NCI-H187 (cell line): ENCODE measurements around the gene UMODL1.

Source experiments
- DNase-seq, 2 experiments: peaks; one replicate each; lab custom pipeline; 2025; lab: John Stamatoyannopoulos, UW

UMODL1 gene

DNA sequence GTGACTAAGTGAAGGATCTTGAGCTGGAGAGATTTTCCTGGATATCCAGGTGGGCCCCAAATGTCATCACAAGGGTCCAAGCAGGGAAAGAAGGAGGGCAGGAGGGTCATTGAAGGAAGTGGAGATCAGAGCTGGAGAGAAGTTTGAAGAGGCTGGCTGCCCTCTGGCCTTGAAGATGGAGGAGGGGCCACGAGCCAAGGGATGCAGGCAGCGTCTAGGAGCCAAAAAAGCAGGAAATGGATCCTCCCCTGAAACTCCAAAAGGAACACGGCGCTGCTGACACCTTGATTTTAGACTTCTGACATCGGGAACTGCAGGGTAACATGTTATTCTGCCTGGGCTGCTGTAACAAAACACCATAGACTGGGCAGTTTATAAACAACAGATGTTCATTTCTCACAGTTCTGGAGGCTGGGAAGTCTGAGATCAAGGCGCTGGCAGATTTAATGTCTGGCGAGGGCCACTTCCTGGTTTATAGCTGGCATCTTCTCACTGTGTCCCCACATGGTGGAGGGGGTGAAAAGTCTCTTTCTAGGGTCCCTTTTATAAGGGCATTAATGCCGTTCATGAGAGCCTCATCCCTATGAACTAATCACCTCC lies 32.2 kb upstream of the UMODL1 start:
- no peak for DNase-seq

DNA sequence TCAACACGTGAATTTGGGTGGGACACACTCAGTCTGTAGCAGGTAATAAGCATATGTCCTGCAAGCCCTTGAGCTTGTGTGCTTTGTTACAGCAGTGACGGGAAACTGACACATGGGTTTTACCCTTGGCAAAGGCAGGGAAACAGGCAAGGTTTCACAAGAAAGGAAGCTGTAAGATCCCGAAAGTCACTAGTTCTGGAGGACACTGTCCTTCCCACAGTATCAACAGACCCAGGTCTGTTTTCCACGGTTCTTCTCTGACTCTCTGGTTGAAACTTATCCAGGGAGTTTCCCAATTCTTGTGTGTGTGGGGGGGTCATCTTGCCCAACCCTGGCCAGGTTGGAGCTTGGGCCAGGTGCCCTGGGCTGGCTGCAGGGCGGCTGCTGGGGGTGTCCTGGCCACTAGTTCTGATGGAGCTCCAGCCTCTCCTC lies 31.6 kb upstream of the UMODL1 start:
- DNase-seq = no peak

DNA sequence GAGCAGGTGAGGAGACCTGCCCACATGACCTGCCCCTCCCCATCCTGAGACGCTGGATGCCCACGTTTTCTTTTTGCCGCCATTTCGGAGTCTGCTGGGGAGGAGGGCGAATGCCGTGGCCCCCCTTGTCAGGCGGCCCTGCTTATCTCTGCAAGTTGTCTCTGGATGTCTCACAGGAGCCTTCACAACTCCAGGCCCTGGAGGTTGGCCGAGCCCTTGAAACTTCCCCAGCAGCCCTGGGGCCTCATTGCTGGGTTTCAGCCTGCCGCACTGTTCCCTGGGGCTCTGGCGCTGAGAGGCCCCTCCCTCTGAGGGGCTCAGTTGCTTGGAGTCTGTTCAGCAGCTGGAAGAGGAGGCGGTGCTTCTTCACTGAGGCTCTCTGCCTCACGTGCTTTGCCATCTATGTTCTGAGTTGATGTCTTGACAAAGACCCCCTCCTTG lies 31.2 kb upstream of the UMODL1 start:
- no peak for DNase-seq

DNA sequence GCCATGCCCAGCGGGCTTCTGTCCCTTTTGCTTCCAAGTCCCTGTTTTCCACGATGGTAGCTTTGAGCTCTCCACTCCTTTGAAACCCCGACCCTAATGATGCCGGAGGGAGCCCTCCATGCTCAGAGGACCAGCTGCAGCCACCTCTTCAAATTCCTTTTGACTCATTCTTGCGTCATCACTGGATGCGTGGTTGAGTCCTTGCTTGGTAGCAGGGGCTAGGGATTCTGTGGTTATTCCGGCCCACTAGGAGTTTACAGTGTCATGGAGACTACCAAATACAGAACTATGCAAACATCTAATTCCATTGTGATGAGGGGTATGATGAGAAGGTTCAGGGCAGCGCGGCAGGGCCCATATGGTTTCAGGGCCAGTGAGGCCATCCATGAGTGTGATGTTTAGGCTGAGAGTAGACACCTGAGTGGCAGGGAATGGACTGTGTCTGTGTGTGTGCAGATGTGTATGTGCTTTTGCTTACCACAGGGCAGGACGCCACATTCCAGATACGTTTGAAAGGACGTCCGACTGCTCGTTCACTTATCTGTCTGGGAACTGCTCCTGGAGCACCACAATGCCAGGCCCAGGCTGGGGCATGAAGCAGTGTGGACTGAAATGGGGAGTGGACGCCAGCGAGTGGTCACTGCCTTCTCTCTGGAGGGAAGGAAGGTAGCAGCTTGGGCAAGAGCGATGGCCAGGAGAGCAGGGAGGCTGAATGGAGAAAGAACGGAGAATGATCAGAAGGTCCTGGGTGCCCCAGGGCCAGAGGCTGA lies 30.5 kb upstream of the UMODL1 start:
- DNase-seq = no peak

DNA sequence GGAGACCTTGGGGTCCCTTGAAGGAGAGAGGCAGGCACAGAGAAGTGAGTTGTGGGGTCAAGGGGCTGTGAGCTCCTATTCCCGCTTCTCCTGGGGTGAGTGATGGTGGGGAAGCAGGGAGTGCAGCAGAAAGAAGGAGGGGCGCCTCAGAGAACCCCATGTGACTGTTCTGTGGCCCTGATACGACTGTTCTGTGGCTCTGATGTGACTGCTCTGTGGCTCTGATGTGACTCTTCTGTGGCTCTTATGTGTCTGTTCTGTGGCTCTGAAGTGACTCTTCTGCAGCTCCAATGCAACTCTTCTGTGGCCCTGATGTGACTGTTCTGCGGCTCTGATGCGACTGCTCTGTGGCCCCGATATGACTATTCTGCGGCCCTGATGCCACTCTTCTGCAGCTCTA lies 29.9 kb upstream of the UMODL1 start:
- DNase-seq = no peak

DNA sequence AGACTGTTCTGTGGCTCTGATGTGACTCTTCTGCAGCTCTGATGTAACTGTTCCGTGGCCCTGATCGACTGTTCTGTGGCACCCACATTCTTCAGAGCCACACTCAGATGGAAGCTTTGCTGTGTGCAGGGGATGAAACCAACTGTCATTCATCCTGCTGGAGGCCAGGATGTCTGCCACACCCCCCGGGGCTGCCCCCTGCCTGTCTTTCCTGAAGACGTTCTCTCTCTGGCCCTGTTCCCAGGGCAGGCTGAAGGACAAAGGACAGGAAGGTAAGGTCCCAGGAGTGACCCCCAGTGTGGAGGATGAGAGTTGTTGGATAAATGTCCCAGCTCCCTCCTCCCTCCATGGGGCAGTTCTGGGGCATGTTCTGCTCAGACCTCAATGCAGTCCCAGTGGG lies 29.4 kb upstream of the UMODL1 start:
- no peak for DNase-seq

DNA sequence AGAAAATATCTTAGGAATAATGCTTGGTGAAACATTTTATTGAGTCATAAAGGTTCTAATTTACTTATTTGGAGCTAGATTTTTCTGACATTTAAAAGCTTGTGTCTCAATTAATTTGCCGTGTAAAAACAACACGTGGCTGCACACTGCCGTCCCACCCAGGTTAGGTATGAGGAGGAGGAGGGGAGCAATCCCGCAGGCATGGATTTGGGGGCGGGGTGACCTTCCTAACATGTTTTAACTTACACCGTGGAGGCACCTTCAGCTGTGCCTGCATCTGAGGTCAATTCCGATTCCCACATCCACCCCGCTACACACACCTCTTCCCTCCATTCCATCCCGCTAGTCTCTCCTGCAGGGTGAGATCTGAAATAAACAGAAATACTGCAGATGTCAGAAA lies 28.5 kb upstream of the UMODL1 start:
- DNase-seq = peak in 1 of 2 experiments; percentile 52

DNA sequence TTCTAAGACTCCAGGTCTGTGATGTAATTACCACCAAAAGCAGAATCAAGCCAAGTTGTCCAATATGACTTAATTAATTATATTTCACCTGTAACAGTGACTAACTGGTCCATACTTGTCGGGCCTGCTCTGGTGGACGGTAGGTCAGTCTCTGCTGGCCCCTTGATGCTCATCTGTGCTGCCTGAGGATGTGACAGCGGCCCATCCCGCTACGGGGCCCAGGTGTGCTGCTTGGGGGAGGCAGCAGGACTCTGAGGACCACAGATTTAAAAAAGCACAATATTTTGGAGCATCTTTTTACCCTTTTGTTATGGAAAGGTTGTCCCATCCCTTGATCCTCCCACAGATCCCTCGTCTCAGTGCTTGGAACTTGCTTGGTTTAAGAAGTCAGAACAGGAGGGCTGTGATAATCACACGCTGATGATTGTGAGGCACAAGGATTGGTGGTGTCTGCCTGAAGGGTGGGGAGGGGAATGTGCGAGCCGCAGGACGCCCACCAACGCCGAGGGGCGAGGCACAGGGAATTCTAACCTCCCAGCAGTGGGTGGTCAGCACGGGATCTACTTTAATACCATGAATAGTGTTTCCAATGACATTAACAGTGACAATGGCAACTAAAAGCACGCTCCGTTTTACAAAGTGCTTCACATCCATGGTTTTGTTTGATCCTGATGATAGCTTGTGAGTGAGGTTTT lies 27.8 kb upstream of the UMODL1 start:
- no peak for DNase-seq

DNA sequence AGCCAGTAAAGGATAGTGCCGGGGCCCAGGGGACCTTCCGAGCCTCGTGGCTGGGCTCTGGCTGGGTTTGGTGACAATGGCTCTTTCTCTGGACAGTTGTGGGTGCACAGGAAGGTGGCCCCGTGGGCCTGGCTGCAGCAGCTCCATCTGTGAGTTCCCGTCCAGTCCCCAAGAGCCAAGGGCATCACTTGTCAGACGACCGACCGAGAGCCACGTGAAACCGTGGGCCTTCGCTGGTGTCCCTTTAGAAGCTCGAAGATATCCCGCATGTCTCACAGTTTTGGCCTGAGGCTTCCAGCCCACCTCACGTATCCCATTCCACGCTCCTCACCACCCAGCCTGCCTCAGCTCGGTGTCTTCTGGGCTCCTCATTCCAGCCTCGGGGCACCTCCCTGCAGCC lies 27.2 kb upstream of the UMODL1 start:
- no peak for DNase-seq

DNA sequence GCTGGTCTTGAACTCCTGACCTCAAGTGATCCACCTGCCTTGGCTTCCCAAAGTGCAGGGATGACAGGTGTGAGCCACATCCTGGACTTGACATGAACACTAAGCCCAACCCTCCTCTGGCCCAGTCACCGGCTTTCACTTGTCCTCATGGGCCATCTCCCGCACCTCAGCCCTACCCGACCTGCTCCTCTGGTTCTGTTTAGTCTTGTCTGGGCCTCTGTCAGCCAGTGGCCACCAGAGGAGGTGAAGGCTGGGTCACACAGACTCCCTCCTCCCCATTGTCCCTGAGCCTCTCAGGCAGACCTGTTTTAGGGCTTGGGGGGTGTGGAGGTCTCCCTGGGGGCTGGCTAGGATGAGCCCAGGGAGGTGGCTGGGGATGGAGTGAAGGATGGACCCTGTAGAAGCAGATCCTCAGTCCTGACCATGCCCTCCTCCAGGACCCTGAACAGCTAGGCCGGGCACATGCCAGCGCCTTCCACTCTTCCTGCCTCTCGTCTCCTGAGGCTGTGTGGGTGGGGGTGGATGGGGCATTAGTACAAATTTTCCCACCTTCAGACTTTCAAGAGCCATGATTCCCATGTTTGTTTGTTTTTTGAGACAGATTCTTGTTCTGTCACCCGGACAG lies 26.1 kb upstream of the UMODL1 start:
- no peak for DNase-seq

DNA sequence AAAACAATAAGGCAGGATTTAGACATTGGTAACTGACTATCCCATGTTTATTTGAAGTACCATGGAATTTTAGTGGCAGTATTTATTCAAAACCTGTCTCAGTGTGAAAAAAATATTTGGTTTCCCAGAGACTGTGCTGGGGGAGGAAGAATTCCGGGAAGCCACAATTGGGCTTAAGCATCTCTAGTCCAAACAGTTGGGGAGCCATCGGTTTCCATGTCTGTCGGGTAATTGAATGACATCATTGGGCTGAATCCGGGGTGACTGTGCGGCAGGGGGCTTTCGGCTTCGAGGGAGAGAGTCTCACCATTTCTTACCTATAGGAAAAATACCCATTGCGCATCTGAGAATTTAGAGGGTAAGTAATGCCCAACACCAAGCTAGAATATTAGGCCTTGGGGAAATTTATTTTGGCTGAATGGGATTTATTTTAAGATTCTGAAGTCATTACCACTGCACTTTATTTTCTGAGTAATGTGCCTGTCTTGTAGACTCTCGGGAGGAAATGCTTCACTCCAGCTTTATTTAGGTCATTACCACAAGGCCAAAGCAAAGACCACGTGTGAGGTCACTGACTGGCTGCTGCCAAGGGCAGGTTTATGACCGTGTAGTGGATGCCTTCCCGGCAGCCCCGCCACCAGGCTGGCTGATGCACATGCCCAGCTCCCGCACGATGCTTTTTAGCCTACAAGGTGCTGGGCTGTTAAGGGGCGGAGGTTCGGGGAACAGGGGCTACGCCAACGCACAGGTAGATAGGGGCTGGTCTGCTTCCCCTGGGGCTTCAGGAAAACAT lies 23.1 kb upstream of the UMODL1 start:
- no peak for DNase-seq

DNA sequence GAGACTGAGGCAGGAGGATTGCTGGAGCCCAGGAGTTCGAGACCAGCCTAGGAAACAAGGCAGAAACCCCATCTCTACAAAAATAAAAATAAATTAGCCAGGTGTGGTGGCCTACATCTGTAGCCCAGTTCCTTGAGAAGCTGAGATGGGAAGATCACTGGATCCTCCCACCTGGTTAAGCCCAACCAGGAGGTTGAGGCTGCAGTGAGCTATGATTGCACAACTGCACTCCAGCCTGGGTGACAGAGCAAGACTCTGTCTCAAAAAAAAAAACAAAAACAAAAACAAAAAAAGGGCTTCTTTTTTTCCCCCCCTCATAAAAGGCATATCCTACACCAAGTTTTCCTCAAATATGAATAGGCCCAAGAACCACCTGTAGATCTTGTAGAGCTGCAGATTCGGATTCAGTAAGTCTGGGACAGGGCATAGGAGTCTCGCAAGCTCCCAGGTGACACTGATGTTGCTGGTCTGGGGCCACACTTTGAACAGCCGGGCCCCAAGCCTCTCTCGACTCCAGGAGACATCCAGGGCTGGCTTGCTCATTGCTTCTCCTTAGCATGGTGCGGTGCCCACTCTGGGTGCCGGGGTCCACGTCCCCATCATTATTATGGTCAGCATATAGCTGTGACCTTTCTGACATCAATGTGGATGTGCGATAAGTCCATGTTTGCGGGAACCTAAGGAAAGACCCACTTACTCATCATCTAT lies 22.1 kb upstream of the UMODL1 start:
- no peak for DNase-seq

DNA sequence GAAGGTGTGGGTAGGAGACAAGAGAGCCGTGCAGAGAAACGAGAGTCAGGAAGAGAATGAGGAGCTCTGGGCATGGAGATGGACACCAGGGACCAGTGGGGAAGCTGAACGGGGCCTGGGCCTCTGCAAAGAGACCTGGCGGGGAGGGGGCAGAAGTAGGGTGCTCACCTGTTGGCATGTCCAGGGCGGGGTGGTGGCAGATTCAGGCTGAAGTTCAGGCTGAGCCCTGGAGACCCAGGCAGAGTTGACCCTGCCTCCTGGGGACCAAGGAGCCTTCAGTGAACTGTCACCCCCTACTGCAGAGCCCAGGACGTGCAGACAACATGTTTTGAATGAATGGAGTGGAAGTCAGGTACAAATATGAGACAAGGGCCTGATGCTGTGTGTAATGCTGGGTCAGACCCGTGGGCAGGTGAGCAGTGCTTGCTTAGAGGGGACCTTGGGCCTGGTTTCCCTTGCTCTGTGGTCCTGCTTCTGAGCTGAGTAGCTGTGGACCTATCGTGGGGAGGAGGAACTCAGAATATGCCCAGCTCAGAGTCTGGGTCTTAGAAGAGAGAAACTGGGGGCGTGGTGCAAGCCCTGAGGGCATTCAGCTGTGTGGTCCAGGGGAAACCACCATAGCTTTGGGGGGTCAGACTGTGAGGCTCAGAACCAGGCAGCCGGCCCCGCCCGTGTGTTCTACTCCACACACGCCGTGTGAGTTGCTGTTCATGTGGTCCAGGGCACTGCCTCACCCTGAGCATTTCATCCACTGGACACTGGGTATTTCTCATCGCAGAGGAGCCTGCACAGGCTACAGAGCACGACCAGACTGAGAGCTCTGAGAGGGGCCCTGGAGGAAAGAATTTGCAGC lies 21.3 kb upstream of the UMODL1 start:
- no peak for DNase-seq

DNA sequence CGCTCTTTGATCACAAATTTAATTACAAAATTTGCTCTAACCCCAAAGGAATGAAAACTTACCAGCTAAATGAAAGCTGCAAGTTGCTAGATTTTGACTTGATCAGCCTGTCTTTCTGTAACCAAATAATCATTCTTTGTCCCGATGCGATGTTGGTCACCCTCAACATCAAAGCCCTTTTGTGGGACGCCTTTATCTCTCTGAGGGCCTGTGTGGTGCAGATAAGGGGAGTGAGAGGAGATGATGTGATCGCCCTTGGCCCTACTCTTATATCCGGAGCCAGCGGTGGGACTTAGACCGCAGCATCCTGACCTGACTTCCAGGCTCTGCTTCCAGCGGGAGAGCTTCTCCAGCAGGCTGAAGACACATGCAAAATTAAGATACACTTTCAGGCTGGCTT lies 19.3 kb upstream of the UMODL1 start:
- no peak for DNase-seq

DNA sequence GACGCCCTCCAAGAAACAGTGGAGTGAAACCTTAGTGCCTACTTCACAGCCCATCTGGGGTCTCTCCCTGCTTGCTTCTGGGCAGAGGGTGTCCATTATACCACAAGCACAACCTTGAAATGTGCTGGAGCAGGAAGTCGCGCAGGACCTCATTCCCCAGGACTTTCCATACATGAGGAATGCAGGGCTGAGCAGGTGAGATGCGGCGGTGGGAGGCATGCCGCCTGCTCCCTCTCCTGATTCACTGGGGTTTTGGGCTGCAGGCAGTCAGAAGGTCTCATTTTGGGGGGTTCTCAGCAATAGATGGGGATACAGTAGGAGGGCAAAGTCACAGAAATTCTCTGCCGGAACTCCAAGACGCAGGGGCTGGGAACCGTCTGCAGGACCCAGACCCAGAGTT lies 15.7 kb upstream of the UMODL1 start:
- DNase-seq = no peak

DNA sequence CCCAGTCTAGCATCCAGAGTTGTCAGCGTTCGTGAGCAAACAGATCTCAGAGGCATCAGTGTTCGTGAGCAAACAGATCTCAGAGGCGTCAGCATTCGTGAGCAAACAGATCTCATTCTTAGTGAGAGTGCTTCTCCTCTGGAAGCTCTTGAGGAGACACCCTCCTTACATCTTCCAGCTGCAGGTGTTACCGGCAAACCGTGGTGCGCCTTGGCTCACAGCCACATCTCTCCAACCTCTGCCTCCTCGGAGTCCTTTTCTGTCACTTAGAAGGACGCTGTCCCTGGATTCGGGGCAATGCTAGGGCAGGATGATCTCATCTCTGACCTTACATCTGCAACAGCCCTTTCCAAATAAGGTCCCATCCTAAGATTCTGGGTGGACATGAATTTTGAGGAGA lies 14.6 kb upstream of the UMODL1 start:
- peak; percentile 78 to 80 for DNase-seq

DNA sequence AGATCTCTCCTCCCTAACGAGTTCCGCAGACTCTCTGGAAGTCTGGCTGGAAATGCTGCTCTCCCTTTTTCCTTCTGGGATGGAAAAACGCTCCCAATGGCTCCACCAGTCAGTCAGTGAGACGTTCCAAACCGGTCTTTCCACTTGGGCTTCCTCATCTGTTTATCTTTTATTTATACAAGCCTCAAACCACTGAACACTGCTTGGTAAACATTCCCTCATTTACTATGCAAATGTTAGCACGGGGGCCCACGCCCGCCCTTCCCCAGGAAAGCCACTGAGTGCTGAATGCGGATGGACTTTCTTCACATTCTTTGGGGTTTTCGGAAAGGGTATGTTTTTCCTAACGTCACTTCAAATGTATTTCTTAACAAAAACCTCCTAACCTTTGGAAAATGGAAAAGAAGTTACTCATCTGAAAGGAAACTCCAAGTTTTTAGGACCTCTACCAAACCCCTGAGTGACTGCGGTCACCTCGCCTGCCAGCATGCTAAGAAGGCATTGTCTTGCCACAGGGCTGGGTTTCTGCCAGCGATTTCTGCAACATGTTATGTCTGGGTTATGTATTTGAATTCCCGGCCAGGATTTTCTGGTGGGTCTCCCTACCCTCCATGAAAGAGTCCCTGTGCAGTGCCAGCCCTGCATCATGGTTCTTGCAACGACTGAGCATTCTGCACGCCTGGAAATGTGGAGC lies 14.0 kb upstream of the UMODL1 start:
- DNase-seq = no peak

DNA sequence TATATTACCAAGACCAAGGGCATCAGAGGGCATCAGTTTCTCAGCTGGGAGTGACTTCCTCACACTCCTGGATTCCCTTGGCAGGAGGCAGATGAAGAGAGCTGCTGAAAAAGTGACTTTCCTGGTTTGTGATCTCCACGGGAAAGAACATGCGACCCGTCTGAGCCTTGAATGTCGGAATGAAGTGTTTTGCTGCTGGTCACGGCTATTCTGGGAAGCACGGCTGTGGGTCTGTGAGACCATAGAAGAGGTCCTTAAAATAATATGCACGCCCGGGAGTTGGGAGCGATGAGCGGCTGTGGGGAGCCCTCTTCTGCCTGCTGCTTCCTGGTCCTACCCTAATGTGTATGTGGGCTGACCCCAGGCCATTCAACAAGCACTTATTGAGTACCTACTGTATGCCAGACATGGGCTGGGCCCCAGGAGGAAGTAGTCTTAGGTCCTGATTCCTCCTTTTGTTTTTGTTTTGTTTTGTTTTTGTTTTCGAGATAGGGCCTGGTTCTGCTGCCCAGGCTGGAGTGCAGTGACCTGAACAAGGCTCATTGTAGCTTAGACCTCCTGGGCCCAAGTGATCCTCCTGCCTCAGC lies 13.2 kb upstream of the UMODL1 start:
- no peak for DNase-seq

DNA sequence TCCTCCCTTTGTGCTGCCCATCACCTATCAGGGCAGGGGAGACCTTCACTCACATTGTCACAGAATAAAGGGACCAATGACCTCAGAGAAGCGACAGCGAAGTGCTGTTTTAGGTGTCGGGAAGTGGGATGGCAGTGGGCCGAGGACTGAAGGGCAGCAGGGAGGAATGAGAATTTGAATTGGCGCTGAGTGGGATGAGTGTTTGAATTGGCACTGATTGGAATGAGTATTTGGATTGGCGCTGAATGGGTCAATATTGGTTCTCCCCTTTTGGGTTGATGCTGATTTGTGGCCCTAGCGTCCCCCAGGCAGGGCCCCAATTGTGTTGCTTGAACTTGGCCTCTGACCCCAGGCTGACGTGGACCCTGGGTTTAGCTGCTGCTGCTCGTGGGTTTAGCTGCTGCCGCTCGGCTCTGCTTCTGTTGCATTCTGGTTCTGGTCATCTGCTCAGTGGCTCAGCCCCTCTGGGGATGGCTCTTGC lies 12.4 kb upstream of the UMODL1 start:
- DNase-seq = no peak
